Fibroblast of mammary gland (primary cell): ENCODE data around the gene MTTP.

Experiments used
- DNase-seq: peaks from one replicate; pipeline ENCODE4 v3.0.0-alpha.2; 2010; ENCODE audit warnings: low read depth
- H3K4me3 ChIP-seq: 2 replicates; pipeline ENCODE4 v1.5.1; 2011; ENCODE audit warnings: low read depth, mild to moderate bottlenecking, low read length, moderate library complexity; ENCODE audit not compliant: control insufficient read depth
- TF ChIP-seq, protein P1 (sequence below): conservative IDR thresholded peaks from 2 replicates; pipeline ENCODE4 v1.5.1; 2011; ENCODE audit warnings: low read depth, low read length, inconsistent platforms; ENCODE audit not compliant: control insufficient read depth, insufficient read depth

Gene MTTP

DNA sequence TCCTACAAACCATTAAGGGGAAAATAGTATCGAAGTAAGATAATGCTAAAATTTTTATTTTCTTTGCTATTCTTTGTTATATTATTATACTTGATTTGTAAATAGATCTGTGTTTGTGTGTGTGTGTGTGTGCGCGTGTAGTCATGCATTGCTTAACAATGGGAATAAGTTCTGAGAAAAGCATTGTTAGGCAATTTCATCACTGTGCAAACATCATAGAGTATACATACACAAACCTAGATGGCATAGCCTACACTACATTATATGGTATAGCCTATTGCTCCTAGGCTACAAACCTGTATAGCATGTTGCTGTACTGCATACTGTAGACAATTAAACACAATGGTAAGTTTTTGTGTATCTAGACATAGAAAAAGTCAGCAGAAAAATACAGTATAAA lies 17.1 kb downstream of the MTTP start:
- no peak for DNase-seq
- no peak overlapping the region for H3K4me3 ChIP-seq
- TF ChIP-seq, protein P1, sequence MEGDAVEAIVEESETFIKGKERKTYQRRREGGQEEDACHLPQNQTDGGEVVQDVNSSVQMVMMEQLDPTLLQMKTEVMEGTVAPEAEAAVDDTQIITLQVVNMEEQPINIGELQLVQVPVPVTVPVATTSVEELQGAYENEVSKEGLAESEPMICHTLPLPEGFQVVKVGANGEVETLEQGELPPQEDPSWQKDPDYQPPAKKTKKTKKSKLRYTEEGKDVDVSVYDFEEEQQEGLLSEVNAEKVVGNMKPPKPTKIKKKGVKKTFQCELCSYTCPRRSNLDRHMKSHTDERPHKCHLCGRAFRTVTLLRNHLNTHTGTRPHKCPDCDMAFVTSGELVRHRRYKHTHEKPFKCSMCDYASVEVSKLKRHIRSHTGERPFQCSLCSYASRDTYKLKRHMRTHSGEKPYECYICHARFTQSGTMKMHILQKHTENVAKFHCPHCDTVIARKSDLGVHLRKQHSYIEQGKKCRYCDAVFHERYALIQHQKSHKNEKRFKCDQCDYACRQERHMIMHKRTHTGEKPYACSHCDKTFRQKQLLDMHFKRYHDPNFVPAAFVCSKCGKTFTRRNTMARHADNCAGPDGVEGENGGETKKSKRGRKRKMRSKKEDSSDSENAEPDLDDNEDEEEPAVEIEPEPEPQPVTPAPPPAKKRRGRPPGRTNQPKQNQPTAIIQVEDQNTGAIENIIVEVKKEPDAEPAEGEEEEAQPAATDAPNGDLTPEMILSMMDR = no peak

- H3K4me3 ChIP-seq = no peak overlapping the region
- DNase-seq = no peak
- TF ChIP-seq, protein P1 = no peak
Measured at GRCh38 chr4:99593781-99594641, 19.4 kb downstream of the MTTP start.

DNA sequence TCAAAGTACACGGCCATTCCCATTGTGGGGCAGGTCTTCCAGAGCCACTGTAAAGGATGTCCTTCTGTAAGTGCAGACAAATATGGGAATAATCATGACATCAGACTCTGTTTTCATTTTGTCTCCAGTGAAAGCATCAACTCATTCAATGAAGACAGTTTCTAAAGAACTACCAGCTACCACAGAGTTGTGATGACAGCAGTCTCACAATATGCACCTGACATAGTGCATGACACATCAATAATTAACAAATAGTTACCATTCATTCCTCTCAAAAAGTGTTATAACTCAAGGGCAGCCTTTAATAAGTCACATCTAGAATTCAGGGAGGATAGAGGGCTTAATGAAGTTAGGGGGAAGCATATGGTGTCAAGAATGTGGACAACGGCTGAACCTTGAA lies 20.2 kb downstream of the MTTP start:
- H3K4me3 ChIP-seq = no peak overlapping the region
- TF ChIP-seq, protein P1 = no peak
- no peak for DNase-seq

DNA sequence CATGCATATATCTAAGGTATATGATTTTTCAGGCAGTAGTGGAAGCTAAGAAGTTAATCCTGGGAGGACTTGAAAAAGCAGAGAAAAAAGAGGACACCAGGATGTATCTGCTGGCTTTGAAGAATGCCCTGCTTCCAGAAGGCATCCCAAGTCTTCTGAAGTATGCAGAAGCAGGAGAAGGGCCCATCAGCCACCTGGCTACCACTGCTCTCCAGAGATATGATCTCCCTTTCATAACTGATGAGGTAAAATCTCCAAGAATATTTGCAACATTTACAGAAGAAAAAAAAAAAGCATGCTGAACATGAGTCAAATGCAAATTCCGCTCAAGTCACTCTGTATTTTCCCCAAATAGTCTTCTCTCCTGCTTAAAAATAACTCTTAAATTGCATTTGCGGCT lies 32.1 kb downstream of the MTTP start:
- TF ChIP-seq, protein P1 = no peak
- no peak for DNase-seq
- H3K4me3 ChIP-seq = no peak overlapping the region

DNA sequence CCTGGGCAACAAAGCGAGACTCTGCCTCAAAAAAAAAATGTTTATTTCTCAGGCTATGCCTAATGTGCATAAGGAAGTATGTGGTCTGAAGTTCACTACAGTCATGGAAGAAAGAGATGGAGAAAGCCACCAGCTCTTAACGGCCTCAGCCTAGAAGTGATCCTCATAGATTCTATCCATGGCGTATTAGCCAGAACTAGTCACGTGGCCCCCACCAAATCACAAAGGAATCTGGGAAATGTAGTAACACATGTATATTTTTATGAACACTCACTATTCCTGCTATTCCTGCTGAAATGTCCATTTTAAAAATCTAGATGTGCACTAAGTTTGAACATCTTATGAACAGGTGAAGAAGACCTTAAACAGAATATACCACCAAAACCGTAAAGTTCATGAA lies 33.8 kb downstream of the MTTP start:
- no peak overlapping the region for H3K4me3 ChIP-seq
- TF ChIP-seq, protein P1 = no peak
- no peak for DNase-seq

DNA sequence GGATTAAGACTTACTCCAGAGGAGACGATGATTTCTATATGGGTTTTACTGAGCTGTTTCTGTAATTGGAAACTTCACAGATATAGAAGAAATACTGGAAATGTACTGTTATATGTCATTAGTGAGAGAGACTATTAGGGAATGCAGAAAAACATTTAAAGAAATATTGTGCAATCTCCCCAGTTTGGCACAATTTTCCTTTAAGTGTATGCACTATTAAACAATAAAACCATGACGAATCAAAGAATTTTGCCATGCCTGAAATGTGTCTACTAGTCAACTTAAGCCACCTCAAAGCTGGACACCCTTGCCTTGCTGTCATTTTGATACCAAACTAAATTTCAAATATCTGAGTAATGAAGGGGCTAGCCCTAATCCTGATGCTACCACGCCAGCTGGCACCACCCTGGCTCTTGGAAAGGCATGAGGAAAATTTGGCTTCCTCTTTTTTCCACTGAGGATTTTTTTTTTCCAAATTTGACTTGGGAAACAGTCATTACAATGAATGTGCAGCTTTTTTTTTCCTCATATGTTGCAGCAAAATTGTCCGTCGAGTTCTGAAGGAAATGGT lies 36.1 kb downstream of the MTTP start:
- H3K4me3 ChIP-seq = no peak overlapping the region
- peak; percentile 25 for DNase-seq
- TF ChIP-seq, protein P1 = no peak
